HG03135 (cell line): ENCODE results near the gene TMEM11.

Source experiments
- ATAC-seq: cut with Tn5 transposase; IDR thresholded peaks from one replicate; pipeline ENCODE4 v1.9.1; 2021; ENCODE audit warnings: mild to moderate bottlenecking, moderate library complexity; ENCODE audit not compliant: unreplicated experiment

Gene TMEM11, protein sequence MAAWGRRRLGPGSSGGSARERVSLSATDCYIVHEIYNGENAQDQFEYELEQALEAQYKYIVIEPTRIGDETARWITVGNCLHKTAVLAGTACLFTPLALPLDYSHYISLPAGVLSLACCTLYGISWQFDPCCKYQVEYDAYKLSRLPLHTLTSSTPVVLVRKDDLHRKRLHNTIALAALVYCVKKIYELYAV

DNA sequence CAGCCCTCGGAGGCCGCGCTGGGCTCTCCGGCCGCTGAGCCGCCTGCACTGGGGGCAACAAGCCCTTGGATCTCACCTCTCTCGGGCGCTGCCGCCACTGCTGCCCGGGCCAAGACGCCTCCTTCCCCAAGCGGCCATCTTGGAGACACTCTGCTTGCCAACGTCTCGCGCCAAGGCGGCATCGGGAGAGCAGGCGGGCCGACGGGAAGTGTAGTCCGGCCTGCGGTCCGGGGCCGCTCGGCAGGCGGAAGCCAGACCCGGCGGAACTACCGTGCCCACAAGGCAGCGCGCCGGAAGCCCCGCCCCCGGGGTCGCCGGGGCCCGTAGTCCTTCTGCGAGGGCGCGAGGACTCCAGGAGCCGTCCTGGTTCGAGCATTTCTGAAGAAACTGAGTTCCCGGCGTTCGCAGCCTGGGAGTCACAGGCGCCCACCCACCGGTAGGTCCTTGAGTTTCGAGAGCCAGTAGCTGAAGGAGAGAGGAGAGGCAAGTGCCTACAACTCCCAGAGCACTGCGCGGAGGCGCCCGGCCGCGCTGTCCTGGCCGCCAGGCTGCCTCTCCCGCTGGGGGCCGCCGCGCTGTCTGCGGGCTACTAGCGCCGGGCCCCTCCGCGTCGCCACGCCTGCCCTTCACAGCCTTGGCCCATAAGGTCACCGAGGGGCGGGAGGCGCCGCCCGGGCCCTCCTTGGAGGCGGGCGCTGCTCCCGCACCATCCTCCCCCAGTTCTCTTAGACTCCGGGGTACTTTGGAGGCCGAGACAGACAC is at the start of gene TMEM11:
Gene TMEM11, minus strand, starts transcription at position 147 of the 762 bp plus-strand sequence. Its CDS starts 9 bp downstream, at position 138.
- peak; percentile 87 for ATAC-seq

DNA sequence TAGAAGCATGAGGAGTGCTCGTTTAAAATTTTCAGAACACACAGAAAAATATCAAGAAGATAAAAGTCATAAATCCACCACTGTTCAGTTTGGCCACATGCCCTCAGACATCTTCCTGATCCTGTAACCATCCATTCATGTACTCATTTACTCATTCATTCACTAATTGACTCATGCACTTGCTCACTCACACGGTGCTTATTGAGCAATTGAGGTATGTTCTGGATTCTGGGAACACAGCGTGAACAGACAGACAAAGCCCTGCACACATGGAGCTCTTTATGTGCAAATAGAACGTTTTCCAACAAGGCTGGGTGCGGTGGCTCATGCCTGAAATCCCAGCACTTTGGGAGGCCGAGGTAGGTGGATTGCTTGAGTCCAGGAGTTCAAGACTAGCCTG is 49.4 kb upstream of the TMEM11 start:
- no peak for ATAC-seq

DNA sequence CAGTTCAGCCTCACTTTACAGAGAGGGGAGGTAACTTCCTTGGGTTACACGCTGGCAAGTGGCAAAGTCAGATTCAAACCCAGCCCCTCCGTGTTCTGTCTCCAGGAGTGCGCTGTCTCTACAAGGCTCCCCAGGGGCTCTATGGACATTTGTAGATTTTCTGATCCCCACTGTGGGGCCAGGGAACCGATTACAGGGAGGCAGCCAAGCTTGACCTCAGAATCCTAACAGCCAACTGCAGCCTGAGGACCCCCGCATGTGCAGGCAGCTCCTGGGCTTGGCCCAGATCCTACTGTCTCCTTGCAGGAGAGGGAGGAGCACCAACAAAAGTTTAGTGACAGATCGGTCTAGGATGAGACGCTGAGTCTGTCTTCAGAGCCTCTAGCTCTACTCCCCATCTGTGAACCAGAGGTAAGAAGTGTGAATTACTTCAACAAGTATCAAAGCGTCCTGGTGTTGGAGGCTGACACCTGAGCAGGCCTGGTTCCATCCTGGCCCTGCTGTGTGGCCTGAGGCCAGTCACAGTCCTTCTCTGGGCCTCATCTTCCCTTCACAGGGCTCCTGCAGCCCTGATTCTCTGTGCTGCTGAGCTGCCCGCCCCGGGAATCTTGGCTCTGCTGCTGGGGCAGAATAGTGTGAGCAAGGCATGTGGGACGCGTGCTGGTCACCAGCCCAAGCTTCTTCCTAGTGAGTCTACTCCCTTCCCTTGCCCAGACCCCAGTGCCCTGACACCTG is 48.5 kb upstream of the TMEM11 start:
- ATAC-seq = no peak

DNA sequence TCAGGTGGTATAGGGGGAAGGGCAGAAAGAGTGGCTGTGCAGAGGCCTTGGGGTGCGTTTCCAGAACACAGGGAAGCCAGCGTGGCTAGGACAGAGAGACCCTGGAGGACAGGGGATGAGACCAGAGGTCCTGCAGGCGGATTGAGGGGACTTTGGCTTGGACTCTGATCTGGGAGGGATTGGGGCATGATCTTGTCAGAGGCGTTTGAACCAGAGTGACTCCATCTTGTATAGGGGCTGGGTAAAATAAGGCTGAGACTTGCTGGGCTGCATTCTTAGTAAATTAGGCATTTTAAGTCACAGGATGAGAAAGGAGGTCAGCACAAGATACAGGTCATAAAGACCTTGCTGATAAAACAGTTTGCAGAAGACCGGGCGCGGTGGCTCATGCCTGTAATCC is 44.6 kb upstream of the TMEM11 start:
- no peak for ATAC-seq

DNA sequence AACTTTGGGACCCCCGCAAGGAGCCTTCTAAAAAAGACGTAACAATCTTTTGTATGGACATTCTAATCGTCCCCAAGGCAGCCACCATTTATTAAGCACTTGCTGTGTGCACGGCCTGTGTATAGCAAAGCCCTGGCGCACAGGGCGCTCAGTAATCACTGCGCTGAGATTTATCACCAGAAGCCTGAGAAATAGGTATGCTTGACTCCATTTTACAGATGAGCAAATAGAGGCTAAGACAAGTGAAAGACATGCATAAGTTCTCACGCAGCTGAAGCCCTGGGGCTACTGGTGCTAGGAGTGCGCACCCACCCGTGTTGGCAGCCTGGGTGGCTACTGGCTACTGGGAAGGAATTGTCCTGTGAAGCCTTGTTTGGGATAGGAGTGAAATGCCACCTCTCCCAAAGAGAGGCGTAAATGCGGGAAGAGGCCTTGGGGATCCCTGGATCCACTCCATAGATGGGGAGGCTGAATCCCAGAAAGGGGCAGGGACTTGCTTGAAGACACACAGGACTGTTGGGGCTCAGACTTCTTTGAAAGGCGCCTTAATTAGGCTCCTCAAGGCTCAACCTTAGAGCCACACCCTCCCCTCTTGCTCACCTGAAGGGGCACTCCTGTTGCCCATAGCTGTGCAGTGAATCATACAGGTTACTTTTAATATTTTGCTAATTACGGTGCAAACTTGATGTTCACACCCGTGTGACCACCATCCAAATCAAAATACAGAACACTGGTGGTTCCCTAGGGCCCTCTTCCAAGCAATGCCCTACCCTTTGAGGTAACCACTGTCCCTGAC is 39.9 kb upstream of the TMEM11 start:
- no peak for ATAC-seq

DNA sequence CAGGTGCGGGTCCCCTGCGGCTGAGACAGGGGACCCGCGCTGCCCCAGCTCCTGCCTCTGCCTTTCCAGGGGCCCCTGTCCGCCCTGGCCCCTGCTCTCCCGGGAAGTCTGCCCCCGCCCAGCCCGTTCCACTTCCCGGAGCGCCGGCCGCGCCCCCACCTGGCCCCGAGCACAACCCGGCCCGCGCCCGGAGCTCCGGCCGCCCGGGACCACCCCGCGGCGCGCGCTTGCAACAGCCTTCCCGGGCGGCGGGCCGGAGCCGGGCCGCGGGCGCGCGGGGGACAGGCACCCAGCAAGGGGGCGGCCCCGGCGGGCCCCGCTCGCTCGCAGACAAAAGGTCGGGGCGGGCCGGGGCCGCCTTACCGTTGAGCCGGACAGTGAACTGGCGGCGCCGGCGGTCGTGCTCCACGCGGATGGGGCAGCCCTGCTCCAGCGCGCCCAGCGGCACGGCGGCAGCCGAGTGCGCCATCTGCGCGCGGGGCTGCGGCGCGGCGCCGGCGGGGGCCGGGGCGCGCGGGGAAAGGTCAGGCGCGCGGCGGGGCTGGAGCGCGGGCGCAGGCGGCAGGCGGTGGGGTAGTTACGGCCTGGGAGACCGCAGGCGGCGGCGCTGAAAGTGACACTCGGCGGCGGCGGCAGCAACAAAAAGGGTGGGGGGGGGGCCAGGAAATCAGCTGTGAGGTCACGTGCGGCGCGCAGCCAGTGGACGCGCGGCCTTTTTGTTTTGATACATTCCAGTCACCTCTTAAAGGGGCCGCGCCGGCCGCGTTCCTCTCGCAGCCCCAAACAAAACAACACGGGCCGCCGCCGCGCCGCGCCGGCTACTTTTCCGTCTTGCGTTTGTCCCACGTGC is 39.1 kb upstream of the TMEM11 start, which contains the start of gene NATD1:
Gene NATD1, minus strand, starts transcription at position 615 of the 850 bp plus-strand sequence. Its CDS starts 146 bp downstream, at position 469.
- ATAC-seq = peak; percentile 62

DNA sequence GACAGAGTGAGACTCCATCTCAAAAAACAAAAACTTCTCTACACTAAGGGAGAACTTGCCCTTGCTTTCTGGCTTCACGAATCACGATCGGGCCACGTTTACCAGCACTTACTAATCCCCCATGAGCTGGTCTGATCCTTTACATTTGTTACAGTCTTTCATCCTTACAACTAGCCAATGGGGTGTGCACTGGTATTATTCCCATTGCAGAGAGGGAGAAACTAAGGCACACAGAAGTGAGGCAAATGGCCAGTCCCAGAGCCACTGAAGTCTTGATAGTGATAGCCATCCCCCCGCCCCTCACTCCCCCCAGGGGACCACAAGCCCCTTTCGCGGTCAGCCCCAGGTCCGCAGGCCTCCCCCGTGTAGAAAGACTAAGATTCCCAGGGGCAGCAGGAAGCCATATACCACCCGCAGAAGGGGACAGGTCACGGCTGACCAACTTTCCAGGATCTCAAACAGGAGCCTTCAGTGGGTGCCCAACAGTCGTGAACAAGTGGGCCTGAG is 38.4 kb upstream of the TMEM11 start:
- no peak for ATAC-seq

DNA sequence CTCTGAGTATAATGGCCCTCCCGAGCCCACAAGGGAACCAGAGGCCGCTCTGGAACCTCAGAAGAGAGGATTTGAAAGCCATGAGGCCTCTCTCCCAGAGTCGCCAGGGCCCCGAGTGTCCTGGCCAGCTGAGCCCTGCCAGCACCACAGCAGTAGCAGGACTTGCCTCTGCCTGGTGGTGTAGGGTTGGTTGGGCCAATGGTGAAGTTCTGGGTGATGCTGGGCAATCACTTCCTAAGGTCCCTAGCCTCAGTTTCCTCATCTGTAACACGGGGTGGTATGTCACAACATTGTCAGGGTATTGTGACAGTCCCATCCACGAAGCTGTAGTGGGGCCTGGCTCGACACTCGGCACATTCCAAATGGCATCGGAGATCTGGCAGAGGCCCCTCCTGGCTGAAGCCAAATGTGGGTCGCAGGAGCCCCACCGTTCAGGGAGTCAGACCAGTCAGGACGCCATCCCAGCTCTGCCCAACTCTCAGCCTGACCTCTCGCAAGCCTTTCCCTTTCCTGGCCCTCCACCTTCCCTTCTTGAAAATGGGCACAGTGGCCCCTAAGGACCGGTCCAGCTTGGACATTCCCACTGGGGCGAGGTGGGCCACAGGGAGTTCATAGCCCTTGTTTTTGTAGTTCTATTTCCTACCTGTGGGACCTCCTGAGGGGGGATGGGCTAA is 37.5 kb upstream of the TMEM11 start:
- ATAC-seq = no peak

DNA sequence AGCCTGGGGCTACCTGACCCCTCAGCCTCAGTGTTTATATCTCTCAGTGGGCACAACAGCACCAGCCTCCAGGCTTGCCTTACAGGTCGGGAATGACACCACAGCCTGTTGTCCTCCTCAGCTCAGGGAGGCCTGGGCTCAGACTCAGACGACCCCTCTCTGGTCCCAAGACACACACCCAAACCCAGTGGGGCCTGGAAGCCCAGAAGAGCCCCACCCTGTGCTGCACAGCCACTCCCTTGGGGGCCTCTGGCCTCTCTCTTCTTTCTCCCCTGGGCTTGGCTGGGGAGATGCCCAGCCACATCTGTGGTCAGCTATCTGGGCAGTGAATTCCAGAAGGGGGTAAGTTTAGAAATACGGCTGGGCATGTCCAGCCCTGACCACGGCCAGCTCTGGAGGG is 36.9 kb upstream of the TMEM11 start:
- no peak for ATAC-seq

DNA sequence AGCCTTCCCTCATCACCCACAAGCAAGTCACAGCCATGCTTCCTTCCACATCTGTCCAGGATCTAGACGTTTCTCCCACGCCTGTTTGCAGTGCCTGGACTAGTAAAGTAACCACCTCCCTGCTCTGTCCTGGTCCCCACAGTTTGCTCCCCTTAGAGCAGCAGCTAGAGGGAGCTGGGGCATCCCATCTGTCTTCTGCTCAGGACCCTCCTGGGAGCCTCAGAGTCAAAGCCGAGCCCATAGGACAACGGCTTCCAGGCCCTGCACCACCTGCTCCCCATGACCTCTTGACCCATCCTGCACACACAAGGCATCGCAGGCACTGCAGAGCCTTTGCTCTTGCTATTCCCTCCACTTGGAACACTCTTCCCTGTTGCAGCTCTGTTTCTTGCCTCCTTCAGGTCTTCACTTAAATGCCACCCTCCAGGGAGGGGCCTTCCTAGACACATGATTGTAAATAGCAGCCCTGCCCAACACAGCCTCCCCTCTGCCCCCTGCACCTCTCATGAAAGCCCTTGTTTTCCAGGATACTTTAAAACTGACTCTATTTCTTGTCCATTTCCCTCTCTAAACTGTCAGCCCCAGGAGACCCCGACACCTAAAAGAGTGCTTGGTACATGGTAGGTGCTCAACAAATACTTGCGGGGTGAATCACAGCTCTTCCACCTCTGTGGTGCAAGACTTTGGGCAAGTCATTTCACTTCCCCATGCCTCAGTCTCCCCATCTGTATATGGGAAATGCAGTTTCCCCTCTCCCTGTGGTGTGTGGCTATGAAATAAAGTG is 36.2 kb upstream of the TMEM11 start:
- no peak for ATAC-seq

DNA sequence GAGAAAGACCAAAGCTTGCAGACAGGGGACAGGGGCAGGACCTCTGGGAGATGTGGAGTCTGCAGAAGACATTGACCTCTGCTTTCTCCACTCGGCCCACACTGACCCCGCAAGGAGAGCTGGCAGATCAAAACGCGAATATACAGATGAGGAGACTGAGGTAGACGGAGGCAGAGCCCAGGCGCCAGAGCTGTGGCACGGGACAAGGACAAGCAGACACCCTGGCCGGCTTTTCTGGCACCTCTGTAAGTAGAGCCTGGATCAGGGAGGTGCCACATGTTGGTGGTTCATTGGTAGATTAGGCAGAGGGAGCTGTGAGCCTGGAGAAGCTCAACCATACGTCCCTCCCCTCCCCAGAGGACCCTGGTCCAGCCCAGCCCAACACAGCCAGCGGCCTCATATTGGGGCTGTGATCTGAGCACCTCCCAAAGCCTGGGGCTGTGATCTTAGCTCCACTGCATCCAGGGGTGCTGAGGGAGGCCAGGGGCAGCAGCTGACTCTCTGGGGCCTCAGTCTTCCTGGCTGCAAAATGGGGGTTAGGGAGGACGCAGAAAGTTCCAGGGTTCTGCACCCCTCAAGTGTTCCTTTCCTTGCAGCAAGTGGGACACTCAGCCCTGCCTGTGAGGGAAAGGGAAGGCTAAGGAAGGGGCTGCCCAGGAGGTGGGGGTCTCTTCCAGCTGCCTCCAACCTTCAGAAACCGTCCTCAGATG is 35.3 kb upstream of the TMEM11 start:
- no peak for ATAC-seq

DNA sequence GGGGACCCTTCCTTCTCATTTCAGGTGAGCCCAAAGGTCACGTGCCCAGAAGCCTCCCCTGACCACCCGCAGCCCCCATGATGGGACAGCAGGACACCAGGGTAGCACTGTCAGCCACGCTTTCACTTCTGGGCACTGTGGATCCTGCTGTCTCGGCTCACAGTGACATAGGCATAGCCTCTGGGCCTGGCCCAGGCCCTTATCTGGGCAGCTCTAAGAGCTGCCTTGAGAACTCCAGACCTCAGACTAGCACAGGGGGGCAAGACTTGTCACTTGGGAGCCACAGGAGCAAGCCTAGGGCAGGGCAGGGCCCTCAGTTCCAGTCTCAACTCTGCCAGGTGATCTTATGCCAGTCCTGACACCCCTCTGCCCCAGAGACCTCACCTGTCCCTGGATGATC is 34.5 kb upstream of the TMEM11 start:
- ATAC-seq = no peak

DNA sequence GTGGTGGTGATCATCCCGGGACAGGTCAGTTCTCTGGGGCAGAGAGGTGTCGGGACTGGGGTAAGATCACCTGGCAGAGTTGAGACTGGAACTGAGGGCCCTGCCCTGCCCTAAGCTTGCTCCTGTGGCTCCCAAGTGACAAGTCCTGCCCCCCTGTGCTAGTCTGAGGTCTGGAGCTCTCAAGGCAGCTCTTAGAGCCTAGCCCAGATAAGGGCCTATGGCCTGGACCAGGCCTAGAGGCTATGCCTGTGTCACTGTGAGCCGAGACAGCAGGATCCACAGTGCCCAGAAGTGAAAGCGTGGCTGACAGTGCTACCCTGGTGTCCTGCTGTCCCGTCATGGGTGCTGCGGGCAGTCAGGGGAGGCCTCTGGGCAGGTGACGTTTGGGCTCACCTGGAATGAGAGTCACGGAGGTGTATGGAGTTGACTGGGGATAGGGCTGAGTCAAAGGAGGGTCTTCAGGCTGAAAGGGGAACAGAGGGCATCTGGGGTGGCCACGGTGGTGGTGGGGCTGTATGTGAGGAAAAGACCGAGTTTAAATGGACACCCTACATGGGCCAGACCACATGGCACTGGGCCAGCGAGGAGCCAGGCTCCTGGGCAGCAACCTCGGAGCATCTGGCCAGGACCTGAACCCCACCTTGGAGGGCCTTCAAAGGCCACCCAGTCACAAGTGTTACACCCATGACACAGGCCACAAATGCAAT is 33.7 kb upstream of the TMEM11 start:
- no peak for ATAC-seq

DNA sequence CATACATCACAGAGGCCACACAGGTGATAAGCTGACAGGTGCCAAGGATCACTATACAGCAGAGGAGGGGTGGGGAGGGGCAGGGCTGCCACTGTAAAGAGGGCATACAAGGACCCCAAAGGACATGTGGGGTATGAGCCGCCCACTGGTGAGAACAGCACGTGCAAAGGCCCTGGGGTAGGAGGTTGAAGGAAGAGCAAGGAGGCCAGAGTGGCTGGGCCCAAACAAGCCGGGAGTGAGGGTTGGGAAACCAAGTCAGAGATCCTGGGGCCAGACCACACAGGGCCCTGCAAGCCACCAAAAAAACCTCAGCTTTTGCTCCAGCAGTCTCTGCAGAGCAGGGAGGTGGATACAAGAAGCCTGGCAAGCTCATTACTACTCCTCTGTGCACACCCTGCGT is 32.7 kb upstream of the TMEM11 start:
- no peak for ATAC-seq

DNA sequence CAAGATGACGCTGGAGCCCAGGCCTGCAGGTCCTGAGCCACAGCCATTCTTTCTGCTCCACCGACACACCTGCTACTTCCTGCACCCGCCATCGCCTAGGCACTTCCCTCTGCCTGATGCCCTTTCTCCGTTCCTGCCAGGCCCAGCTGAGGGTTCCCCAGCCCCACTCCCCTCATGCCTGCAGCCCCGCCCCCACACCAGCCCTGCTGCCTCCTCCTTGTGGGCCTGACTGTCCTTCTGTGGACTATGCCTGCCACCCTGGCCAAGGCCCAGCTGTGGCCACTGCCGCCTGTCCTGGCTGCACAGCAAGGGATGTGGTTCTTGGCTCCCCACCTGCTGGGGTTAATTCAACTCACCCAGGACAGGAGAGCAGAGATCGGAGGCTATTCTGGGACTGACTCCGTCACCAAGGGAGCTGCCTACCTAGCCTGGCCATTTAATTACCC is 31.7 kb upstream of the TMEM11 start:
- no peak for ATAC-seq

DNA sequence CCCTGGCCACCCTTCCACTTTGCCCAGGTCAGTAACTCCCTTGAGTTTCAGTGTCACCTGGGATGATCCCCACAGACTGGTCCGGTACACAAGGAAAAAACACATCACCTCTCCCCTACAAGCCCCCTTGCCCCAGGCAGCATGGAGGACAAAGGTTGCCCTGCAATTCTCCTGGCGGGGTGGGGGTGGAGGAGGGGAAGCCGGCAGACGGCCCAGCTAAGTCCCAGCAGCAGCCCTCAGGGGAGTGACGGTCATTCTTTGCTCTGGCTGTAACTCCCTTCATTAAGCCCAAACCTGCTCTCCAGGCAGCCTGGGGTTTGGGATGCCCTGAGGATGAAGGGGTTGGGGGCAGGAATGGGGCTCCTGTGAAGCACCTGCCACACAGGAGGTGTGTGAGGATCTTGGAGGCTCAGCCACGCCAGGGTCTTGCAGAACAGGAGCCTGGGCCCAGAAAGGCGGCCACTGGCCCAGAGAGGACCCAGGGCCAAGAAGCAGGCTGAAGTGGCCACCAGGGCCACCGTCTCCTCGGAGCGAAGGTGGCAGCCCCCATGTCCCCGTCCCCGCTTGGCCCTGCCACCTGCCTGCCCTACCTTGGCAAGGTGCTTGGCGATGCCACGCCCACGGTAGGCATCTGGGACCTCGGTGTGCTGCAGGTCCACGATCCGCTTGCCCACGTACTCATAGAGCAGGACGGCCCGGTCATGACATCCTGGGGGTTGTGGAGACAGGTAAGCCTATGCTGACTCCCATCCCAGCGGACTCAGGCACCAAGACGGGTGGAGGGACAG is 29.7 kb upstream of the TMEM11 start:
- ATAC-seq = no peak
